DND-41 (cell line): ENCODE measurements around the gene SRSF12.

Source experiments
- ATAC-seq: fragments of 200-7000 bp; cut with Tn5 transposase; 3 replicates; pipeline ENCODE4 v1.9.1; 2021; ENCODE audit warnings: low read depth; ENCODE audit not compliant: insufficient read depth
- DNase-seq: peaks from one replicate; pipeline ENCODE4 v3.0.0-alpha.2; 2020
- H2AFZ ChIP-seq: 2 replicates; pipeline ENCODE4 v1.6.0; 2012; ENCODE audit warnings: low read depth, low read length
- H3K27ac ChIP-seq: 2 replicates; pipeline ENCODE4 v1.5.1; 2012; ENCODE audit warnings: low read length, inconsistent platforms
- H3K27me3 ChIP-seq: fragments of 200-600 bp; sonication (generic); 2 replicates; pipeline ENCODE4 v1.6.0; 2012; ENCODE audit warnings: low read length, mild to moderate bottlenecking, inconsistent platforms; ENCODE audit not compliant: insufficient read depth, poor library complexity
- H3K36me3 ChIP-seq: 2 replicates; pipeline ENCODE4 v1.5.1; 2012; ENCODE audit warnings: low read length, inconsistent platforms; ENCODE audit not compliant: insufficient read depth
- H3K4me1 ChIP-seq: 2 replicates; pipeline ENCODE4 v1.5.1; 2012; ENCODE audit warnings: mild to moderate bottlenecking, low read length; ENCODE audit not compliant: insufficient read depth
- H3K4me2 ChIP-seq: 2 replicates; pipeline ENCODE4 v1.6.0; 2012; ENCODE audit warnings: mild to moderate bottlenecking, moderate library complexity, low read length, inconsistent platforms; ENCODE audit not compliant: insufficient read depth
- H3K4me3 ChIP-seq, 2 experiments: fragments of 200-600 bp in 1 of 2; shearing (Covaris generic) in 1 of 2; 2 replicates each; pipeline ENCODE4 v1.5.1; 2012 to 2016; ENCODE audit warnings: inconsistent platforms in 2 of 2, low read length in 2 of 2, mild to moderate bottlenecking in 2 of 2, low read depth in 1 of 2, moderate library complexity in 1 of 2
- H3K79me2 ChIP-seq: 2 replicates; pipeline ENCODE4 v1.6.0; 2012; ENCODE audit warnings: low read length, inconsistent platforms; ENCODE audit not compliant: insufficient read depth
- H3K9ac ChIP-seq: 2 replicates; pipeline ENCODE4 v1.6.0; 2012; ENCODE audit warnings: low read depth, mild to moderate bottlenecking, inconsistent platforms, low read length, moderate library complexity
- H3K9me3 ChIP-seq: 2 replicates; pipeline ENCODE4 v1.5.1; 2012; ENCODE audit warnings: low read length, moderate library complexity, mild to moderate bottlenecking, inconsistent platforms; ENCODE audit not compliant: insufficient read depth, severe bottlenecking
- H4K20me1 ChIP-seq: 2 replicates; pipeline ENCODE4 v1.6.0; 2012; ENCODE audit warnings: low read length; ENCODE audit not compliant: insufficient read depth
- CTCF ChIP-seq: IDR thresholded peaks from 2 replicates; pipeline ENCODE4 v1.5.1; 2012; ENCODE audit warnings: borderline replicate concordance, low read length, moderate library complexity, mild to moderate bottlenecking; ENCODE audit not compliant: poor library complexity, severe bottlenecking; ENCODE audit errors: extremely low read depth
- EZH2 ChIP-seq: IDR thresholded peaks from 3 replicates; pipeline ENCODE4 v1.6.1; 2012; ENCODE audit warnings: borderline replicate concordance, low read depth, mild to moderate bottlenecking, moderate library complexity, low read length, inconsistent platforms; ENCODE audit not compliant: severe bottlenecking

SRSF12 gene

GRCh38 chr6:89085409-89086205, 32.3 kb downstream of the SRSF12 start:
- peaks cover 41% of the 10 kb centered on the region for H3K36me3 ChIP-seq
- H3K4me2 ChIP-seq: no peak overlapping the region
- no peaks in the 10 kb centered on the region for H3K27me3 ChIP-seq
- no peak for DNase-seq
- H2AFZ ChIP-seq: no peak overlapping the region
- TF ChIP-seq CTCF: no peak
- no peak for TF ChIP-seq EZH2
- peaks cover 39% of the 10 kb centered on the region for H3K79me2 ChIP-seq
- H3K4me1 ChIP-seq: peaks cover 19% of the 10 kb centered on the region
- no peak for ATAC-seq
- H3K4me3 ChIP-seq: no peak overlapping the region
- peaks cover 26% of the 10 kb centered on the region for H4K20me1 ChIP-seq
- no peak overlapping the region for H3K27ac ChIP-seq
- H3K9ac ChIP-seq: no peak overlapping the region
- H3K9me3 ChIP-seq: no peaks in the 10 kb centered on the region

DNA sequence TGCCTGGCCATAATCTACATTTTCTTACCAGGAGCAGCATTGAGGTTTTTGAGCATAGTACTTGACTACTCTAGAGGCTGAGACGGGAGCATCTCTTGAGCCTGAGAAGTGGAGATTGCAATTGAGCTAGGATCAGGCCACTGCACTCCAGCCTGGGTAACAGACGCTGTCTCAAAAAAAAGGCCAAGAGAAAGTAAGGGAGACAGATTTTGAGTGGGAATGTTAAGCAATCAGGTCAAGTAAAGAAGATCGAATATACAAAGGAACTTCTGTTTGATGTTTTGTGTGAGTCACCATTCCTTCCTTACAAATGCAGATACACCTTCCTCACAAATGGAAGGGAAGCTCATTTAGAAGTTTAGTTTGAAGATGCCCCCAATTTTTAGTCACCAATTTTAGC, 32.9 kb downstream of the SRSF12 start:
- Histone ChIP-seq H3K36me3 (peaks cover 41% of the 10 kb centered on the region), H3K9ac (no peak overlapping the region)
- no peak for DNase-seq

GRCh38 chr6:89084542-89084941, 33.3 kb downstream of the SRSF12 start:
- no peaks in the 10 kb centered on the region for H3K27me3 ChIP-seq
- no peak for DNase-seq
- no peak overlapping the region for H3K4me2 ChIP-seq
- H3K36me3 ChIP-seq: peaks cover 41% of the 10 kb centered on the region
- H3K27ac ChIP-seq: no peak overlapping the region
- H3K4me1 ChIP-seq: peaks cover 19% of the 10 kb centered on the region
- H4K20me1 ChIP-seq: peaks cover 26% of the 10 kb centered on the region
- peaks cover 40% of the 10 kb centered on the region for H3K79me2 ChIP-seq
- H3K4me3 ChIP-seq: no peak overlapping the region
- TF ChIP-seq EZH2 (no peak), CTCF (no peak)
- ATAC-seq: no peak
- H3K9ac ChIP-seq: no peak overlapping the region
- no peaks in the 10 kb centered on the region for H3K9me3 ChIP-seq
- H2AFZ ChIP-seq: no peak overlapping the region

More for the DNA sequence above, 32.9 kb downstream of the SRSF12 start:
- H3K4me1 ChIP-seq: peaks cover 19% of the 10 kb centered on the region
- TF ChIP-seq CTCF (no peak), EZH2 (no peak)
- H3K9me3 ChIP-seq: no peaks in the 10 kb centered on the region
- H3K27ac ChIP-seq: no peak overlapping the region
- ATAC-seq: no peak
- H2AFZ ChIP-seq: no peak overlapping the region
- H3K27me3 ChIP-seq: no peaks in the 10 kb centered on the region
- no peak overlapping the region for H3K4me2 ChIP-seq
- H3K79me2 ChIP-seq: peaks cover 40% of the 10 kb centered on the region
- peaks cover 26% of the 10 kb centered on the region for H4K20me1 ChIP-seq
- no peak overlapping the region for H3K4me3 ChIP-seq
